ENCODE data around the gene ZDHHC11B.
A peak's percentile ranks its signal among the peaks of the same experiment; 100 is the strongest.

ZDHHC11B gene

DNA sequence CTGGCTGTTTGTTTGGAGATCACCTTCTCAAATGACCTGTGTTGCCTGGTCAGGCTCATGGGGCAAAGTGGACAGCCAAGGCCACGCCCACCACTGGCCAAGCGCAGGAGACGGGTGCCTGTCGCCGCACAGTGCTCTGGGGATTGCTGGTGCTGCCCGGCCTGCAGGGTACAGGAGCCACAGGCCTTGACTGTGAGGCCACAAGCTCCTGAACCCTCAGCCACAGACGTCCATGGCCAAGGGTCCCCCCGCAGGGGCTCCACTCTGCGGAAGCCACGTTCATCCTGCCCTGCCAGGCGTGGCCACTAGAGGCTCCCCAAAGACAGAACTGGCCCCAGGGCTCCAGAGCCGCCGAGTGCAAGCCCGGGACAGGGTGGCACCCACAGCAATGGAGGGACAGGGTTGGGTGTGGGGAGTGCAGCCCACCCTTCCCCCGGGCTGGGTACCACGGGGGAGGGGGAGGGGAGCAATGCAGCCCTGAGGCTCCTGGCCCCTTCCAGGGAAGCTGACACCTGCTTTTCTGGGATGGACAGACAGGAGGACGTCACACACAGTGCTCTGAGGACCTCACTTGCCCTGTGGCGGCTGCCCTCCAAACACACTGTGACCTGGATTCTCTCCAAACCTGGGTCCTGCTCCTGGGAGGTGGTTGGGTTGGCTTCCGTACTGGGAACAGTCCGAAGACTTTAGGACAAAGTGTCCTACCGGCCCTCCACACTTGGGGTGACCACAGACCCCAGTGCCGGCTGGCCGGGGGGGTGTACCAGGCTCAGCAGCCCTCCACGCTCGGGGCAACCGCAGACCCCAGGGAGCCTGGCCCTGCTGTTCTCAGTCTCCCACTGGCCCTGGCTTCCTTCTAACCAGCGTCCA is 112.8 kb downstream of the ZDHHC11B start:
- peak; percentile 68 for DNase-seq

DNA sequence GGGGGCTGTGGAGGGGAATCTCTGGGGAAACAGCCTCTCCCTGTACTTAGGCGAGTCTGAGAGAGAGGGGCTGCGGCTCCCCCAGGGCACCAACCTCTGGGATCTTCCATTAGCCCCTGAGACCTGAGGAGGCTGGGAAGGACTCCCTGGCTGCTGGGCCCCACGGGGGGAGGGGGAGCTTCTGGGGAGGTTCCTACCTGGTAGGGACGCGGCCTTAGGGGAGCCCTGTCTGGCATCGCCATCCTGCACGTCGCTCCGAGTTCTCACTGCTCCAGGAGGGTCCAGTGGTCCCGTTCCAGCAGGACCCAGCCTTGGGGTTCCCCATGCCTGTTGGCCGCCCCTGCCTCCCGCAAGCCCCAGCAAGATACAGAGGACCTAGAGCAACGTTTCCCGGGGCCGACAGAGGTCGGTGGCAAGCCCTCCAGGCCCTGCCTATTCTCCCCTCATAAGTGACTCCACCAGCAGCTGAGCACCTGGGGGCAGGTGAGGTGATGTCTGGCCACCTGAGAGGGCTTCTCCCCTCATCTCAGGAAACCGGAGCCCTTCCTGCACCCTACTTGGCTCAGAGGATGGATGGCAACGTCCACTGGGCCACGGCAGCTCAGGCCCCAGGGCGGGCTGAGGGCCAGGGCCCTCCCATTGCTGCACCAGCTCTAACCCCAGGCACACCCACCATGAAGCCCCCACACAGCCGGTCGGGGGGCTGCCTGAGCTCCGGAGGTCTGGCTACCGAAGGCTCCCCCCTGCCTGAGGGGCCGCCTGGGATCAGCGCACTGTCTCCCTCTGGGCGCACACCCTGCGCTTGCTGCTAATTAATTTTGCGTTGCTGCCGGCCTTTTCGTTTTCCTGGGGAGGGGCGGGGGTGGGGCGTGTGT is 113.9 kb downstream of the ZDHHC11B start:
- DNase-seq: no peak

DNA sequence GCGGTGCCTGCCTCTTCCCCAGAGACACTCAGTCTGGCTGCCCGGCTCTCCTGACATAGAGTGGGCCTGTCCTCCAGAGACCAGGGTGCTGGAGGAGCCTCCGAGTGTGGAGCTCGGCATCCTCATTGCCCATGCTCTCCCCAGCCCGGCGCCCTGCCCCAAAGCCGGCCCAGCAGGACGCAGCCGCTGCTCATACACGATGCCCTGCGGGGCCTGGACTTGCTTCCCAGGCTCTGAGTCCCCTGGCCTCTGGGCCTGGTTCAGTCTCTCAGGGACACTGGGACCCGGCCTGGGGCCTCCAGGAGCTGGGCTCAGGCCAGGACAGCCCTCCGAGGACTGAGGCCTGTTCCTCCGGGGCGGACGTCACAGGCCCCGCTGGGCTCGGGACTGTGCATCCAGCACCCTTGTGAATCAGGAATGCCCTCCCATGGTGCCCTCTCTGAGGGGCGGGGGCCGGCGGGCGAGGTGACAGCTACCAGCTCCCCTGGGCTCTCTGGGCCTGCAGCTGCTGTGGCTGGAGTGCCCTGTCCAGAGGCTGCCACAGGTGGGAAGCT is 114.6 kb downstream of the ZDHHC11B start:
- DNase-seq: no peak

DNA sequence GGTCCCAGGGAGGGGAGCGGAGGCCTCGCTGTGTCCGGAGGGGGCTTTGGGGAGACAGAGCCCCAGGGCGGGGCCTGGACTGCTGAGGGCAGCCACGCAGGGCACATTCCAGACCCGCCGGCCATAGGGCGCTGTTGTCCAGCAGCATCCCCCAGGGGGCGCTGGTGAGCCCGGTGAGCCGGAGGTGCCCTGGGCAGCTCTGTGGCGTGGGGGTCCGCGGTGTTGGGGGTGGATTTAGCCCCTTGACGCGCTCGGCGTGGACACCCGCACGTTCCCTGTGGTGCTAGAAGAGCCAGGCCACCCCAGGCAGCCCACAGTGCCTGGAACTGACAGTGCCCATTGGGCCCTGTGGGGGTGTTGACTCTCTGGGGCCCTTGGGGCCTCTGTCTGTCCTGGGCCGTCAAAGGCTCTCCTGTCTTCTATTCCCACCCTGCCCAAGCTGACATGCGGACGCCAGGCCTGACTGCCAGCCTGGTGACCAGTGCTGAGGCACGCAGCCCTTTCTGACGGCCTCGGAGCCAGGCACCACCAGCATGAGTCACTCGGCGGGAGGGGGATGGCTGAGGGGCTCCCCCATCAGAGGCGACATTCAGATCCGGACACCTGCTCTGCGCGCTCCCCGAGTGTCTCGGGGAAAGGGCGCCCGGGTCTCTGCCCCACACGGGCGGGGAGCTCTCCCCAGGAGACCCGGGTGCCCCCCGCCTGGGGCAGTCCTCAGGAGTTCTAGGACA is 115.3 kb downstream of the ZDHHC11B start:
- DNase-seq: no peak

DNA sequence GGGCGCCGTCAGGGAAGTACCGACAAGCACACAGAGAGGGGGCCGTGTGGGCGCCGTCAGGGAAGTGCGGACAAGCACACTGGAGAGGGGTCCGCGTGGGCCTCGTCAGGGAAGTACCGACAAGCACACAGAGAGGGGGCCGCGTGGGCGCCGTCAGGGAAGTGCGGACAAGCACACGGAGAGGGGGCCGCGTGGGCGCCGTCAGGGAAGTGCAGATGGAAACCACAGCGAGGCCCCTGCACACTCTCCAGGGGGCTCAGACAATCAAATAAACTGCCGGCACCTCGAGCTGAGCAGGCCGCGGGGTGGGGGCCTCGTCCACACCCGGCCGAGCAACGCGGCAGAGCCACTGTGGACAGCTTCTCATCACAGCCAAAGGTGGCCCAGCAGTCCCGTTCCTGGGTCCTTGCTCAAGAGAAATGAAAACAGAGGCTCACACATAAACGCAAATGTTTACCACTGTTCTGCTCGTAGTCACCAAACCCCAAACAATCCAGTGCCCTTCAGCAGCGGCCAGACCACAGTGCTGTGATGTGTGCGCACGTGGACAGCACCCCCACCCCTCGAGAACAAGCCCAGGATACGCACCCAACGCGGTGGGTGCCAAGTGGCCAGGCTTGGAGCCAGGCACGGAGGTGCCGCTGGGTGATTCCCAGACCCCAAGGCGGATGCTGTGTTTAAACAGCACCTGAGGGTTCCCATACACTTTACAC is 116.1 kb downstream of the ZDHHC11B start:
- no peak for DNase-seq

DNA sequence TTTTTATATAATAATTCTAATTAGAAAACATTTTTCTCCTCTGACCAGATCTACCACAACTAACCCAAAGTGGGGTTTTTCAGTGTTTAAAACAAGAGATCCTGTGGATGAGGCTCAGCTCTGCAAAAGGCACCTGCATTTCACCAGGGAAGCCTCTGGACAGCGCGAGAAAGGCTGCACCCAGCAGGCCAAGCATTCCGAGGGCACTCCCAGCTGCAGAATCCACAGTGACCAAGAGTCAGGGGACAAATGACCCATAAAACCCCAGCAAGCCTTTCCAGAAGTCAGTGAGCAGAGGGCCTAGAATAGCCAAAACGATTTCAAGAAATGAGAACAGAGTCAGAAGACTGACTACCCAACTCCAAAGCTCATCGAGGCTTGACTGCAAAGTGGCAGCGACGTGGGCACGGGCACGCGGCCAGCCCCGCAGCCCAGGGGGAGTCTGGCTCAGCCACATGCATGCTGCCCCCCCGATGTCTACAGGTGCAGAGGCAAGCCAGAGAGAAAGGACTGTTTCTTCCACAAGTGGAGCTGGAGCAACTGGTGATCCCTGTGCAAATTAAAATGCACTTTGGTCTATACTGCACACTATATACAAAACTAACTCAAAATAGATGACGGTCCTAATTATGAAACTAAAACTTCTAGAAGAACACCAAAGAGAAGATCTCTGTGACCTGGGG is 117.6 kb downstream of the ZDHHC11B start:
- DNase-seq: no peak

DNA sequence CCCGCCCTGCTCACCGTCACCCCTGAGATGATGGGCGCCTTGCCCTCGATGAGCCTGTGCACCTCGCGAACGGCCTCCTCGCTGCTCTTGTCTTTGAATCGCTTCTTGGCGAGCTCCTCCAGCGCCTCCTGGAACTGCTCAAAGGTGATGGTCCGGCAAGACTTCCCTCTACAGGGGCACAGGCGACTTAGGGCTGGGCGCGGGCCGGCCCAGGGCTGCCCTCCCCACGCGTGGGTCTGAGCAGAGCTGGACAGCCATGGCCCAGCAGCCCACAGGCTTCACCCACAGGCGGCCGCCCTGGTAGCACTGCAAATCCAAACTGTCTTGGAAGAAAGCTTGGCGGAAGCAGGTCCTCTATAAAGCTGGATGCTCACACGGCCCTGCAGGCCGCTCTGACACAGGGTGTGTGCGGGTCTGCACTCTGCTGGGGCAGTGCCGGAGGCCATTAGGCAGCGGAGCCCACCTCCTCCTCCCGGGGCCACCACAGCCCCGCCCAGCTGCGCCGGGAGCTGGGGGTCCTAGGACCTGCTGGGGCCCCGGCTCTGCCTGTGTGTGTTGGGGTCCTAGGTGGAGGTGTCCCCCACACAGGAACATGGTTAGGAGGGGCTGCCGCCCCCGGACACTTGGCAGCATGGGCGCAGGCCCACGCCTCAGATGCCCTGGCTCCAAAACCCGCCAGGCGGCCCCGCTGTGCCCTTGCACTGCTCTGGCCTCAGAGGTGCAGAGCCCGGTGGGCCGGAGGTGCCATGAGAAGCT is 118.4 kb downstream of the ZDHHC11B start:
- DNase-seq: no peak

DNA sequence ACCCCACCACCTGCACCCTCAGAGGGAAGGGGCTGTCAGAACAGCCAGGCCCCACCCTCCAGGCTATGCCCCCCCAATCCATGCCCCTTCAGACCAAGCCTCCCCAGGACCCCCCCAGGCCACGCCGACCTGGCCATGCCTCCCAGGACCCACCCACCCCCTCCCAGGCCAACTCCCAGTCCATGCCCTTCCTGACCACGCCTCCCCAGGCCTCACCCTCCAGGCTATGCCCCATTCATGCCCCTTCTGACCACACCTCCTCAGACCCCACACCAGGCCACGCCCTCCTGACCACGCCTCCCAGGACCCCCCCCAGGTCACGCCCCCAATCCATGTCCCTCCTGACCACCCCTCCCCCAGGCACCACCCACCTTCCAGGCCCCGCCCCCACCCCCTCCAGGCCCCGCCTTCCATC is 119.0 kb downstream of the ZDHHC11B start:
- DNase-seq: no peak

DNA sequence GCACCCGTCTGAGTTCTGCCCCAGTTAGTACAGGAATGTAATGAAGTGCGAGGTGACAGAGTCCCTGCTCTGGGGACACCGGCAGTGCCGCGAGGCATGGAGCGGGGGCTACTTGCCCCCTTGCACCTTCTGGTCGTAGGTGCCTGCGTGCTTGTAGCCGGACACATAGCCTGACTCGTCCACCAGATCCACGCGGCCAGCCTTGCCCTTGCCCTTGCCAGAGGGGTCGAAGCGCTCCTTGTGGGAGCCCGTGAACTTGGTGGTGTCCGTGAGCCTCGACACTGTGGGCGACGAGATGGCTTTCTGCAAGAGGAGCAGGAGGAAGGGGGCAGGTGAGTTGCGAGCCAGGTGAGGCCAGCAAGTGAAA is 119.6 kb downstream of the ZDHHC11B start:
- DNase-seq: no peak

DNA sequence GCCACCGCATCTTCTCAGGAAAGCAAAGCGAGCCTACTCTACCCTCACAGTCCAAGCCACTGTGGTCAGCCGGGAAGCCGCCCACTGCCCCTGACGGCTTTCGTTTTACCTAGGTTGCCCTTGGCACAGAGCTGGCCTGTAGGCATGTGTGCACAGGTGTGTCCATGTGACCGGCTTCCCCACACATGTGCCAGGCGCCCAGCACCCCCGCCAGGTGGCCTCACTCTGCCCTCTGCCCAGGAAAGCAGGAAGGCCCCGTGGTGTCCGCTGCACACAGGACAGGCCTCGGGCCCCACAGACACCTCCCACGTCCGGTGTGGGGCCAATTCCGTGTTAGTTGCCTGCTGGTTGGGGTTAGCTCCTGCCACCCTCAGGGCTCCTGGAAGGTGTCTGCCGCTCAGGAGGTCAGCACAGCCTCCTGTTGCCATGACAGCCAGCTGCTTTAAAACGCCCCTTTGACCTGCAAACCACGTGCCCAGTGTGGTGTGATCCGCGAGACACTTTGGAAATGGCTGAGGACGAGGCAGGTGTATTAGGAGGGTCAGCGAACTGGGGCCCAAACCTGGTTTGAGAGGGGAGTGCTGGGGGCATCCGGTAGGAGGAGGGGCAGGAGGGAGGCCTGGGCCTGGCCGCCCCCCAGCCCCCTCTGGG is 120.1 kb downstream of the ZDHHC11B start:
- DNase-seq: no peak

DNA sequence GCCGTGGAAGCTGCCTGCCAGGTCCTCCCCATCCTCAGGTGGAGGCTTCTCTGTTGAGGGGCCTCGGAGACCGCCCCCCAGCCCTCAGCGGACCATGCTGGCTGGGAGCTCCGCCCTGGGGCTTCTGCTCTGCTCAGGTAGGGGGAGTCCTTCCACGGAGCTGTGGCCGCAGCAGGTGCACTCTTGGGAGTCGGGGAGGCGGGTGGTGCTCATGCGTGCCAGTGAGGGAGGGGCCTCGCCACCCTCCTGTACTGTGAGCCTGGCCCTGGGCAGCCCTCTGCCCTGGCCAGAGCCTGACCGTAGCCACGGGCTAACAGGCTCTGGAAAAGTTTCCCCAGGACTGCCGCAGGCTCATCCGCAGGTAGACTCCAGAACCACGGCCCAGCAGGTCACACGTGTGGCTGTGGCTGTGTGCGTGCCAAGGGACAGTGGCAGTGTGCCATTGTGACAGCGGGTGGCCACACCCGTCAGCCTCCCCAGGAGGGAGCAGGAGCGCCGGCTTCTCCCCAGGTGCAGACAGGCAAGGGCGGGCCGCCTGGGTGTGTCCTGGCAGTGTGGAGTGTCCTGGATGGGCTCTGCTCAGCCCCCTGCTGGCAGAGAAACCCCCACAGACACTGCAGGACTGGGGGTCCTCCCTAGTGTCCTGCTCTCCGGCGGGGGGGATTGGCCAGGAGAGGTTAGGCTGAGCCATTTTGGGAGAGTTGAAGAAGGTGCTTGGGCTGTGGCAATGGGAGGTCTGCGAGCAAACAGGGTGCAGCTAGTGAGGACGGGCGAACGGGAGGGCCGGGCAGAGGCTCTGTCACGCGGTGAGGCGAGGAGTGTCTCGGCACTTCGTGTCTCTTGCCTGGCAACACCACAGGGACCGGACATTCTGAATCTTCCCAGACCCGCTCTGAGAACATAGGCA is 120.8 kb downstream of the ZDHHC11B start:
- DNase-seq: no peak

DNA sequence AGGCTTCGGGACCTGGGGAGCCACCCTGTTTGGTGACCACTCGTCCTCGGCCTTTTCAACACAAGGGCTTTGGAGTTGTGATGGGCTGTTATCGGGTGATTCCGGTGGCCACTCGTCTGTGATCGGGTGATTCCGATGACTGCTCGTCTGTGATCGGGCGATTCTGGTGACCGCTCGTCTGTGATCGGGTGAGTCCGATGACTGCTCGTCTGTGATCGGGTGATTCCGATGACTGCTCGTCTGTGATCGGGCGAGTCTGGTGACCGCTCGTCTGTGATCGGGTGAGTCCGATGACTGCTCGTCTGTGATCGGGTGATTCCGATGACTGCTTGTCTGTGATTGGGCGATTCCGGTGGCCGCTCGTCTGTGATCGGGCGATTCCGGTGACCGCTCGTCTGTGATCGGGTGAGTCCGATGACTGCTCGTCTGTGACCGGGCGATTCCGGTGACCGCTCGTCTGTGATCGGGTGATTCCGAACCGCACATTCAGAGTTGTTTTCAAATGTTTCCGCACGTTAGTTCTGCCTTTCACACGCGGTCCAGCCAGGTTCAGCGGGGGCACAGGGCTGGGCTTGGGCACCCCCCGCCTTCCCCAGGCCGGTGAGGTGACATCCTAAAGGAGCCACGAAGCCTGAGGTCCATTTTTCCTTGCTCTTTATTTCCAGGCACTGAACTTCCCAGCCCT is 121.6 kb downstream of the ZDHHC11B start:
- no peak for DNase-seq

DNA sequence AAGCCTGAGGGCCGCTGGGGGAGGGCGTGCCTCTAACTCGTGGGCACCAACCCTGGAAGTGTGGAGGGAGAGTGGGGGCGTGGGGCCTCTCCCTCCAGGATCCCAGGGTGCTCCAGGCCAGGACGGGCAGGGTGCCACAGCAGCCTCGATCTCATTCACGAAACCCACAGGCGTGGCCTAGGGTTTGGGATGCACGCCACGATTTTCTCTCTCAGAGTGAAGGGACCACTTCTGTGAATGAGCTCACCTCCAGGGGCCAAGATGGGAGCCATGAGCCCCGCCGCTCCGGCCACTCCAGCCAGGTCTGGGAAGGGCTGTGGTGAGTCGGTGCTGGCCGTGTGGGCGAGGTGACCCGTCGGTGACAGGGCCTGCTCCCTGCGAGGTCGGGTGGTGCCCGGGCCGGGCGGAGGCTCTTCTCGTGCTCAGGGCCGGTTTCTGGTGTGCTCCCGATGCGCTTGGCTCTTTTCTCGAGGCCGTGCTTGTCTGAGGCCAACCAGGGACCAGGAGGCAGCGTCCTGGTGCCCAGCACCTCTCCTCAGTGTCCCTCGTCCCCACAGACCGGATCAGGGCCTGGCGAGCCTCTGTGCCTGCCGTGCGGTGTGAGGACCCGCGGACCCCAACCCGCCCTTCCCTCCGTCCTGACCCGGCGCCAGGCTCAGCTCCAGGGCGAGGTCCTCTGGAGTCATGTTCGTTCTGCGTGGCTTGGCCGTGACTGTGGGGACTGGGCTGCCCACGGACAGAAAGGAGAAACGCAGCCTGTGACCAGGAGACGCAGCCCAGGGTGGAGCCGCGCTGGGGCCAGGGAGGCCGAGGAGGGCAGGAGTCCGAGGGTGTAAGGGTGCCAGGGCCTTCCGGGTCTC is 122.4 kb downstream of the ZDHHC11B start:
- no peak for DNase-seq

DNA sequence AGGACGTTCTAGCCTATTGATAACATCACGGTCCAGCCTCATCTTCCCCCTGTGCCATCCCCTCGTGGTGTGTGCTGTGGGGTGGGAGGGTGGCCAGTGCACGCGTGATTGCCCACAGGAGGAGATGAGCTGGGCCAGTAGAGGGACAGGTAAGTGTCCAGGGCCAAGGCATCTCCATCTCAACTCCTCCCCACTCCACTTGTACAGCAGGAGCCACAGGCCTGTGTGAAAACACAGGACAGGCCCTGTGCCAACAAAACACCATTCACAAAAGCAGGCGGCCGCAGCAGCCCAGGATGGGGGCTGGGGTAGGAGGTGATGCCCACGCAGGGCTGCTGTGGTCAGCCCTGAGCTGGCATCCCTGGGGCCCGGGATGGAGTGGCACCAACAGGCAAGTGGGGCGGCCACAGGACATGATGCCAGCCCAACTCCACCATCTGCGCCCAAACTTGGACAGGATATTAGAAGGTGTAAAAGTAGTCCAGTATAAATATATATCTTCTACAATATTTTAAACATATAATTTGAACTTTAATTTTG is 124.0 kb downstream of the ZDHHC11B start:
- DNase-seq: no peak
